ENCODE measurements around the gene KCNK7.

KCNK7 gene

DNA sequence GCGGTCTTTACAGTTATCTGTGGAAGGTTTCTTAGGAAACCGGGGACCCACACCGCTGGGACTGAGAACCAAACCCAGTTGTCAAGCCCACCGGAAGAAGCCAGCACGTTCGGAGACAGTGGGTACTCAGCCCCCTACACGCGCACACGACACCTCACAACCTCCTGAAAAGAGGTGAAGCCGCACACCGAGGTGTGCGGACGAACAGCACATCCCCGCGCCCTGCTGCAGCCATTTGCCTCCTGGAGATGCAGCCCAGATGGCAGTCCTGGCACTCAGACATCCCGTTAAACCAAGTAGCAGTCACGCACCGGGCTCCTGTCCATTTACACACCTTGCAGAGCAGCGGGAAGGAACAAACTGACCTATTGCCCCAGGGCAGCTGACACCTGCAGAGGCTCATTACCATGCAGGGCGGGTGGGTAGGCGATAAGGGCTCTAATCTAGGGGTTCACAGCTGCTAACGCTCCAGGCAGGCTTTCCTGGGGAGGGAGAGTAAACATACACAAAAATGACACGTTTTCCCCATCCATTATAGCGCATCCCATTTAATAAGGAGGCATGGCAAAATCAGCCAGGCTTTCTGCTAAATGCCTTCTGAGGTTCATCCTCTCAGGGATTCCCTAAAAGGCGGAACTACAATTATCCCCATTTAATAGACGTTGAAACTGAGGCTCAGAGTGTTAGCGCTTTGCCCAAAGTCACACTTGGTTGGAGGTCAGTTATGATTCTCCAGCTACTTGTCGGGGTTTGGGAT lies 20.6 kb downstream of the KCNK7 start:
- no peaks in the 10 kb centered on the region for H3K79me2 ChIP-seq
- peak overlapping the region; percentile 68 for H3K4me2 ChIP-seq (ENCODE audit: low read length)
- TF ChIP-seq CTCF (IDR thresholded peaks at IDR 0.05), result no peak
- H3K36me3 ChIP-seq (ENCODE audit: control insufficient read depth, insufficient read depth, low read length), result no peaks in the 10 kb centered on the region
- no peak overlapping the region for H2AFZ ChIP-seq
- no peaks in the 10 kb centered on the region for H3K27me3 ChIP-seq (ENCODE audit: control insufficient read depth, insufficient read depth, low read length)
- H3K9ac ChIP-seq, result no peak overlapping the region
- no peaks in the 10 kb centered on the region for H3K9me3 ChIP-seq (ENCODE audit: control insufficient read depth, low read length)
- H3K4me3 ChIP-seq (ENCODE audit: low read depth, low read length), result peak overlapping the region; percentile 49
- H3K4me1 ChIP-seq, result peaks cover 10% of the 10 kb centered on the region
- peak overlapping the region; percentile 90 for H3K27ac ChIP-seq

DNA sequence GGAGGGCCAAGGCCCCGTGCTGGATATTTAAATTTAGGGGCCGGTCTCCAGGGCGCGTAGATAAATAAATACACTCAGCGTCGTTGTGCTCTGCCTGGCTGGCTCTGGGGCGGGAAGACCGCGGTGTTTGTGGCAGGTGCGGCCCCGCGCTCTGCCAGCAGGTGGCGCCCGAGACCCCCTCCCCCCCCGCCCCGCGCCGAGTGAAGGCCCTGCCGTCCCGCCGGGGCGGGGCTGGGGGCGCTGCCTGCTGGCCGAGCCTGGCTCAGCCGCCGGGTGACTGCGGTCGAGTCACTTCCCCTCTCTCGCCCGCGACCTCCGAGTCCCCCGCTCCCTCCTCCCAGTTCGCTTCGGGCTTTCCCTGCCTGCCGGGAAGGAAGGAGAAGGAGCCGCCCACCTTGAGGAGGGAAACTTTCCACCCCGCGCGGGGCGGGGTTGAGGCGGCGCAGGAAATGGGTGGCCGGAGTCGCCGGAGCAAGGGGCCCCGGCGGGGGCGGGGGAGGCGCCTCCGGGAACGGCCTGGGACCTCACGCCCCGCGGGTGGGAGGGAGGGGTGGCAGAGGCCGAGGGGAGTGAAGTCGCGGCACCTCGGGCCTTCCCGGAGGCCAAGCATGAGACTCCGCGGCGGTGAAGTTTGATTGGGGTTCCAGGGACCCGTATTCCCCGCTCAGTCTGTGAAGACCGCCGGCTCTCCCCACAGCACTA lies 21.3 kb downstream of the KCNK7 start:
- Histone ChIP-seq H3K9ac (no peak overlapping the region), H3K4me1 (peaks cover 10% of the 10 kb centered on the region)

DNA sequence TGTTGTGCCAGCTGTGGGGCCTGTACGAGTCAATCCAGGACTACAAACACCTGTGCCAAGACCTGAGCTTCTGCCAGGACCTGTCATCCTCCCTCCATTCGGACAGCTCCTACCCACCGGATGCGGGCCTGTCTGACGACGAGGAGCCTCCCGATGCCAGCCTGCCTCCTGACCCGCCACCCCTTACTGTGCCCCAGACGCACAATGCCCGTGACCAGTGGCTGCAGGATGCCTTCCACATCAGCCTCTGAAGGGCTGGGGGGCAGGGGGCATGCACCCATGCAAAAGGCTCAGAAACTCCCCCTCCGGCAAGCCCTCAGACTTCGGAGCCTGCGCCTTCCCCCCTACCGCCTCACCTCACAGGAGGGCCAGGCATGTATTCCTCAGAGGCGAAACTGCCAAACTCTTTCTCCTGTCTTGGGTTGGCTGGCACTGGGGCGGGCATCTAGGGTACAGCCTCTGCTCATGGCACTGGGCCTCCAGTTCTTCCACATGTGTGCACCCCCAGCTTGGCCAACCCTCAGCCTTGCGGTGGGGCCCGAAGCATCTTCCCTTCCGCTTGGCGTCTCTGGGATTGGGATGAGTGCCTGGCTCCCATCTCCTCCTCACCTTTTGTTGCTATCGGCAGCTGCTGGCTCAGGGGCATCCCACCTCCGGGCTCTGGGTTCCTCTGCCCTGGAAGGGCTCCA lies 22.1 kb downstream of the KCNK7 start:
- H3K4me1 ChIP-seq, result peaks cover 14% of the 10 kb centered on the region
- no peaks in the 10 kb centered on the region for H3K79me2 ChIP-seq
- no peaks in the 10 kb centered on the region for H3K27me3 ChIP-seq (ENCODE audit: control insufficient read depth, insufficient read depth, low read length)
- H3K4me2 ChIP-seq (ENCODE audit: low read length), result peak overlapping the region; percentile 70
- peak overlapping the region; percentile 59 for H3K4me3 ChIP-seq (ENCODE audit: low read depth, low read length)
- H3K9ac ChIP-seq, result no peak overlapping the region
- H3K36me3 ChIP-seq (ENCODE audit: control insufficient read depth, insufficient read depth, low read length), result no peaks in the 10 kb centered on the region
- H3K27ac ChIP-seq, result peak overlapping the region; percentile 90
- H3K9me3 ChIP-seq (ENCODE audit: control insufficient read depth, low read length), result no peaks in the 10 kb centered on the region
- TF ChIP-seq CTCF (IDR thresholded peaks at IDR 0.05), result no peak
- H2AFZ ChIP-seq, result peak overlapping the region; percentile 22

More for the DNA sequence above, 21.3 kb downstream of the KCNK7 start:
- H2AFZ ChIP-seq, result peak overlapping the region; percentile 22
- H3K27me3 ChIP-seq (ENCODE audit: control insufficient read depth, insufficient read depth, low read length), result no peaks in the 10 kb centered on the region
- no peaks in the 10 kb centered on the region for H3K79me2 ChIP-seq
- no peaks in the 10 kb centered on the region for H3K9me3 ChIP-seq (ENCODE audit: control insufficient read depth, low read length)
- peak overlapping the region; percentile 70 for H3K4me2 ChIP-seq (ENCODE audit: low read length)
- H3K36me3 ChIP-seq (ENCODE audit: control insufficient read depth, insufficient read depth, low read length), result no peaks in the 10 kb centered on the region
- peak overlapping the region; percentile 90 for H3K27ac ChIP-seq
- peak; percentile 63 for TF ChIP-seq CTCF (IDR thresholded peaks at IDR 0.05)
- peak overlapping the region; percentile 50 for H3K4me3 ChIP-seq (ENCODE audit: low read depth, low read length)

DNA sequence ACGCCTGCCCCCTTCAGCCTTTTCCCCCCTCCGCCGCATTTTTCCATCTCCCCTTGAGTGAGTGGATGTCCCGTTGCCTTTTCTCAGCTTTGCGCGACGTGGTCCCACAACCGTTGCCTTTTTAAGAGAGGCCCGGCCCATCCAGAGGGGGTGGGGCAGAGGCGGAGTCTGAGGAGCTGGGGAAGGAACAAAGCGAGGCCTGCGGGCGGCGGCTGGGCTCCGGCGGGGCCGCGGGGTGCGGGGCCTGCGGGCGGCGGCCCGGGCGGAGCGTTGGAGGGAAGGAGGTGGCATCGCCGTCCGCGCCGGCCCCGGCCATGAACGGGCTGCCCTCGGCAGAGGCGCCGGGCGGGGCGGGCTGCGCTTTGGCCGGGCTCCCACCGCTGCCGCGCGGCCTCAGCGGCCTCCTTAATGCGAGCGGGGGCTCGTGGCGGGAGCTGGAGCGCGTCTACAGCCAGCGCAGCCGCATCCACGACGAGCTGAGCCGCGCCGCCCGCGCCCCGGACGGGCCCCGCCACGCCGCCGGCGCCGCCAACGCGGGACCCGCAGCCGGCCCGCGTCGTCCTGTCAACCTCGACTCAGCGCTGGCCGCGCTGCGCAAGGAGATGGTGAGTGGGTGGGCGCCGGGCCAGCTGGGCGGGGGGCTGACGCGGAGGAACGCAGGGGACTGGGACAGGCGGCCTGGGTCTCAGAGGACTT lies 23.1 kb downstream of the KCNK7 start, which contains the start of gene FAM89B:
TSS of gene FAM89B (plus strand) at position 183 of the 696 bp plus-strand sequence. CDS start at position 315, 132 bp downstream.
- peak within 1 kb of the TSS; percentile 90 for H3K27ac ChIP-seq
- no peak within 1 kb of the TSS for H3K9ac ChIP-seq
- H3K4me1 ChIP-seq, result peaks cover 14% of the 10 kb centered on the region
- H3K36me3 ChIP-seq (ENCODE audit: control insufficient read depth, insufficient read depth, low read length), result no peaks in the 10 kb centered on the region
- no peaks in the 10 kb centered on the region for H3K9me3 ChIP-seq (ENCODE audit: control insufficient read depth, low read length)
- no peaks in the 10 kb centered on the region for H3K79me2 ChIP-seq
- H2AFZ ChIP-seq, result no peak within 1 kb of the TSS
- no peaks in the 10 kb centered on the region for H3K27me3 ChIP-seq (ENCODE audit: control insufficient read depth, insufficient read depth, low read length)
- peak within 1 kb of the TSS; percentile 70 for H3K4me2 ChIP-seq (ENCODE audit: low read length)
- TF ChIP-seq CTCF (IDR thresholded peaks at IDR 0.05), result no peak
- peak within 1 kb of the TSS; percentile 59 for H3K4me3 ChIP-seq (ENCODE audit: low read depth, low read length)
